ENCODE data around the gene THBS1. TPM values are rescaled to one million over a fixed set of nuclear protein-coding genes. Genes with fewer than 3 reads are reported as not detected.

THBS1 gene
- total RNA-seq, 2 experiments from 2014 or later, result 0.51 TPM; not detected in 1

DNA sequence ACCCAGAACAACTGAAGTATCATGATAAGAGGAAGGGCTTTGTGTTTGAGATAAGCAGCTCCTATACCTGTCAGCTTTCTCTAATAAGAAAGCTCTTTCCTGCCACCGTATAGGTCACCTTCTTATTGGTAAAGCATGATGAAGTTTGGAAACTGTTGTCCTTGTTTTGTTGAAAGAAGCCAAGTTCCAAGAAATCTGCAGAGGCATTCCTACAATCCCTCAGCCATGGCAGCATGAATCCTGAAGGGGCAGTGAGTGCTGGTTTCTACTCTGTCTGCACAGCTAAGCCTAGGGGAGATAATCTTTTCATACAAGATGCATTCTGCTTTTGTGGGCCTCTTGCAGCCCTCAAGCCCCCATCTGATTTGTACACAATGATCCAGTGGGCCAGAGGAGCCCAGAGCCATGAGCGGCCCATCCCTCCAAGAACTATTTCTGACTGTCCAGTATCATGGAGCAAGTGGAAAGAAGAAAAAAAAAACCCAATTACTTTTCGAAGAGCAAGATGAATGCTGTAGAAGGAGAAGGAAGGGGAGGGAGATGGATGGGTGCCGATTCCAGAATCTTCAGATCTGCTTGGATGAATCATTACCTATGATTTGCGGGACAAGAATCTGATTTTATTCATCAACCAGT lies 1.9 kb upstream of the THBS1 start:
- DNase-seq (ENCODE audit: low spot score), result no peak
- H3K36me3 ChIP-seq (ENCODE audit: insufficient read depth, low read length), result no peaks in the 10 kb centered on the region
- H2AFZ ChIP-seq (ENCODE audit: low read length), result no peak overlapping the region
- H3K9me3 ChIP-seq (ENCODE audit: low read length), result no peaks in the 10 kb centered on the region
- H3K4me2 ChIP-seq (ENCODE audit: low read length), result no peak overlapping the region
- ChIA-PET POLR2A (no interaction called here), CTCF (ENCODE audit: unreplicated experiment) (no interaction called here)
- no peaks in the 10 kb centered on the region for H3K9me2 ChIP-seq (ENCODE audit: insufficient read depth, low read length)
- intact Hi-C loops (cut with micrococcal nuclease; ENCODE audit: unreplicated experiment), result no loop called here
- H3K4me3 ChIP-seq (ENCODE audit: low read depth, low read length, poor library complexity, severe bottlenecking), result no peak overlapping the region
- no TSS peak for BruUV-seq (replicated peaks)
- TF ChIP-seq, protein P1, sequence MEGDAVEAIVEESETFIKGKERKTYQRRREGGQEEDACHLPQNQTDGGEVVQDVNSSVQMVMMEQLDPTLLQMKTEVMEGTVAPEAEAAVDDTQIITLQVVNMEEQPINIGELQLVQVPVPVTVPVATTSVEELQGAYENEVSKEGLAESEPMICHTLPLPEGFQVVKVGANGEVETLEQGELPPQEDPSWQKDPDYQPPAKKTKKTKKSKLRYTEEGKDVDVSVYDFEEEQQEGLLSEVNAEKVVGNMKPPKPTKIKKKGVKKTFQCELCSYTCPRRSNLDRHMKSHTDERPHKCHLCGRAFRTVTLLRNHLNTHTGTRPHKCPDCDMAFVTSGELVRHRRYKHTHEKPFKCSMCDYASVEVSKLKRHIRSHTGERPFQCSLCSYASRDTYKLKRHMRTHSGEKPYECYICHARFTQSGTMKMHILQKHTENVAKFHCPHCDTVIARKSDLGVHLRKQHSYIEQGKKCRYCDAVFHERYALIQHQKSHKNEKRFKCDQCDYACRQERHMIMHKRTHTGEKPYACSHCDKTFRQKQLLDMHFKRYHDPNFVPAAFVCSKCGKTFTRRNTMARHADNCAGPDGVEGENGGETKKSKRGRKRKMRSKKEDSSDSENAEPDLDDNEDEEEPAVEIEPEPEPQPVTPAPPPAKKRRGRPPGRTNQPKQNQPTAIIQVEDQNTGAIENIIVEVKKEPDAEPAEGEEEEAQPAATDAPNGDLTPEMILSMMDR (conservative IDR thresholded peaks at IDR 0.05; ENCODE audit: low read length), result no peak
- TF ChIP-seq EZH2phosphoT487 (IDR thresholded peaks at IDR 0.05; ENCODE audit: borderline replicate concordance, low read depth, low read length), result no peak
- H3K27ac ChIP-seq (ENCODE audit: low read depth, low read length, poor library complexity, severe bottlenecking), result no peak overlapping the region
- H4K20me1 ChIP-seq (ENCODE audit: insufficient read depth, low read length), result no peaks in the 10 kb centered on the region
- H3K4me1 ChIP-seq (ENCODE audit: insufficient read depth, low read length, poor library complexity, severe bottlenecking), result no peaks in the 10 kb centered on the region
- H3K79me2 ChIP-seq (ENCODE audit: insufficient read depth, low read depth, low read length), result no peaks in the 10 kb centered on the region

GRCh38 chr15:39579487-39580116 lies 1.3 kb upstream of the THBS1 start:
- H3K79me2 ChIP-seq (ENCODE audit: insufficient read depth, low read depth, low read length), result no peaks in the 10 kb centered on the region
- no peaks in the 10 kb centered on the region for H4K20me1 ChIP-seq (ENCODE audit: insufficient read depth, low read length)
- H2AFZ ChIP-seq (ENCODE audit: low read length), result no peak overlapping the region
- no peak for TF ChIP-seq EZH2phosphoT487 (IDR thresholded peaks at IDR 0.05; ENCODE audit: borderline replicate concordance, low read depth, low read length)
- TF ChIP-seq, protein P1 (conservative IDR thresholded peaks at IDR 0.05; ENCODE audit: low read length), result no peak
- H3K9me2 ChIP-seq (ENCODE audit: insufficient read depth, low read length), result no peaks in the 10 kb centered on the region
- H3K4me2 ChIP-seq (ENCODE audit: low read length), result no peak overlapping the region
- no peaks in the 10 kb centered on the region for H3K4me1 ChIP-seq (ENCODE audit: insufficient read depth, low read length, poor library complexity, severe bottlenecking)
- intact Hi-C loops (cut with micrococcal nuclease; ENCODE audit: unreplicated experiment), result loop anchor here (5.0 kb wide), 1 partner anchor 762 kb away; no protein-coding TSS in a partner anchor
- H3K9me3 ChIP-seq (ENCODE audit: low read length), result no peaks in the 10 kb centered on the region
- no peaks in the 10 kb centered on the region for H3K36me3 ChIP-seq (ENCODE audit: insufficient read depth, low read length)
- CTCF ChIA-PET (ENCODE audit: unreplicated experiment), result interaction anchor here (0.6 kb wide), 1 partner anchor 376 kb away, joined by 3 read pairs; no protein-coding TSS in a partner anchor
- BruUV-seq (replicated peaks), result no TSS peak
- POLR2A ChIA-PET, result no interaction called here
- DNase-seq (ENCODE audit: low spot score), result no peak
- no peak overlapping the region for H3K4me3 ChIP-seq (ENCODE audit: low read depth, low read length, poor library complexity, severe bottlenecking)
- no peak overlapping the region for H3K27ac ChIP-seq (ENCODE audit: low read depth, low read length, poor library complexity, severe bottlenecking)

GRCh38 chr15:39580117-39580484 lies 778 bp upstream of the THBS1 start:
- Histone ChIP-seq H2AFZ (ENCODE audit: low read length) (no peak overlapping the region), H3K36me3 (ENCODE audit: insufficient read depth, low read length) (no peaks in the 10 kb centered on the region), H3K27ac (ENCODE audit: low read depth, low read length, poor library complexity, severe bottlenecking) (no peak overlapping the region), H3K4me3 (ENCODE audit: low read depth, low read length, poor library complexity, severe bottlenecking) (no peak overlapping the region), H3K79me2 (ENCODE audit: insufficient read depth, low read depth, low read length) (no peaks in the 10 kb centered on the region), H3K4me2 (ENCODE audit: low read length) (no peak overlapping the region), H3K4me1 (ENCODE audit: insufficient read depth, low read length, poor library complexity, severe bottlenecking) (no peaks in the 10 kb centered on the region), H4K20me1 (ENCODE audit: insufficient read depth, low read length) (no peaks in the 10 kb centered on the region), H3K9me3 (ENCODE audit: low read length) (no peaks in the 10 kb centered on the region), H3K9me2 (ENCODE audit: insufficient read depth, low read length) (no peaks in the 10 kb centered on the region)
- peak; percentile 66 for DNase-seq (ENCODE audit: low spot score)
- no peak for TF ChIP-seq EZH2phosphoT487 (IDR thresholded peaks at IDR 0.05; ENCODE audit: borderline replicate concordance, low read depth, low read length)
- TF ChIP-seq, protein P1 (conservative IDR thresholded peaks at IDR 0.05; ENCODE audit: low read length), result peak; percentile 92
- POLR2A ChIA-PET, result no interaction called here
- CTCF ChIA-PET (ENCODE audit: unreplicated experiment), result interaction anchor here (0.6 kb wide), 1 partner anchor 376 kb away, joined by 3 read pairs; no protein-coding TSS in a partner anchor
- intact Hi-C loops (cut with micrococcal nuclease; ENCODE audit: unreplicated experiment), result loop anchor here (5.0 kb wide), 1 partner anchor 763 kb away; no protein-coding TSS in a partner anchor
- BruUV-seq (replicated peaks), result no TSS peak
